ENCODE measurements around the gene APLNR. TPM values are rescaled to one million over a fixed set of nuclear protein-coding genes. Genes with fewer than 3 reads are reported as not detected.

APLNR gene
- polyA plus RNA-seq, 10 donors: 66.8 to 129 (median 87.1) TPM

GRCh38 chr11:57222239-57222638 lies 14.8 kb downstream of the APLNR start:
- no peak for DNase-seq

GRCh38 chr11:57219021-57219627 lies 17.9 kb downstream of the APLNR start:
- no peak for DNase-seq

- no peak for DNase-seq
These were observed 20.0 kb downstream of the APLNR start for GRCh38 chr11:57217053-57217452.

- DNase-seq: no peak
These were observed 20.6 kb downstream of the APLNR start for GRCh38 chr11:57216463-57216862.

GRCh38 chr11:57214494-57214893 lies 22.6 kb downstream of the APLNR start:
- DNase-seq: peak in 2 of 3 donors; percentile 59

GRCh38 chr11:57214098-57214417 lies 23.0 kb downstream of the APLNR start:
- no peak for DNase-seq

GRCh38 chr11:57213342-57214097 lies 23.5 kb downstream of the APLNR start:
- peak in 2 of 3 donors; percentile 55 to 78 for DNase-seq

- DNase-seq: no peak
These were observed 26.3 kb downstream of the APLNR start for GRCh38 chr11:57210781-57211180.

GRCh38 chr11:57207168-57207567 lies 29.9 kb downstream of the APLNR start:
- DNase-seq: no peak

- DNase-seq: peak in 1 of 3 donors; percentile 32
These were observed 31.9 kb downstream of the APLNR start for GRCh38 chr11:57205041-57205641.

GRCh38 chr11:57203882-57204480 lies 33.1 kb downstream of the APLNR start:
- DNase-seq: no peak

- DNase-seq: peak; percentile 71 to 91 (median 81)
These were observed 33.7 kb downstream of the APLNR start for GRCh38 chr11:57203359-57203758.

- peak in 1 of 3 donors; percentile 41 for DNase-seq
These were observed 34.8 kb downstream of the APLNR start for GRCh38 chr11:57202281-57202680.

GRCh38 chr11:57200917-57201316 lies 36.1 kb downstream of the APLNR start:
- peak in 1 of 3 donors; percentile 45 for DNase-seq

GRCh38 chr11:57199330-57199729 lies 37.7 kb downstream of the APLNR start:
- DNase-seq: no peak

- DNase-seq: no peak
These were observed 39.3 kb downstream of the APLNR start for GRCh38 chr11:57197762-57198161.

- DNase-seq: peak; percentile 30 to 82 (median 51)
These were observed 40.5 kb downstream of the APLNR start for GRCh38 chr11:57196596-57196995.

- DNase-seq: no peak
These were observed 44.7 kb downstream of the APLNR start for GRCh38 chr11:57192316-57192715.

GRCh38 chr11:57191311-57192219 lies 45.5 kb downstream of the APLNR start:
- no peak for DNase-seq

GRCh38 chr11:57190548-57190947 lies 46.5 kb downstream of the APLNR start:
- no peak for DNase-seq
